GM13976 (cell line): ENCODE results near the gene LHX3.
A peak's percentile ranks its signal among the peaks of the same experiment; 100 is the strongest.

ENCODE experiments used
- DNase-seq: peaks from one replicate; pipeline ENCODE4 v3.0.0; 2012; ENCODE audit warnings: low spot score
- CTCF ChIP-seq: IDR thresholded peaks from 2 replicates; pipeline ENCODE4 v1.5.1; 2012; ENCODE audit warnings: borderline replicate concordance, mild to moderate bottlenecking; ENCODE audit not compliant: insufficient read depth; ENCODE audit errors: extremely low read depth, missing control alignments, control extremely low read depth
- in situ Hi-C: fragments of 300-500 bp; cut with MboI; formaldehyde crosslinking; loops from one replicate; pipeline ENCODE4 v1.12.0; 2022; ENCODE audit warnings: low sequenced_read_pairs, mixed read lengths, inconsistent platforms; ENCODE audit not compliant: unreplicated experiment

LHX3 gene

GRCh38 chr9:136225748-136226679, 21.1 kb upstream of the LHX3 start:
- DNase-seq = peak; percentile 90
- in situ Hi-C loops = no loop called here
- TF ChIP-seq CTCF = peak; percentile 94

DNA sequence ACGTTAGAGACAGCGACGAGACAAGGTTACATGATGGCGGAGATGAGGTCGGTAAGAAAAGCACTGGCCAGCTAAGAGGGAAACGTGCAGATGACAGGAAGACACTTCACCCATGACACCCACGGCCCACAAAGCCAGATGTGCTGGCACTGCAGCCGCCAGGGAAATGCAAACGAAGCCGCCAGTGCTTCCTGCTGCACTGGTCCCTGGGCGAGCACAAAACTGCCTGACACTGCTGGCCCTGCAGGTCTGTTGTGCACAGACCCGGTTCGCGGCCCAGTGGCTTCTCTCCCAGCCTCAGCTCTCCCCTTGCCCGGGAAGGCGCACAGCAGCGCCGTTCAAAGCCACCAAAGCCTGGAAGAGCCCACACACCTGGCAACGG, 20.4 kb upstream of the LHX3 start:
- TF ChIP-seq CTCF = no peak
- DNase-seq = no peak
- in situ Hi-C loops = no loop called here

- TF ChIP-seq CTCF = no peak
- in situ Hi-C loops = no loop called here
- no peak for DNase-seq
These were observed 19.1 kb upstream of the LHX3 start for GRCh38 chr9:136223871-136224640.

- no peak for TF ChIP-seq CTCF
- no peak for DNase-seq
- in situ Hi-C loops = no loop called here
These were observed 18.0 kb upstream of the LHX3 start for GRCh38 chr9:136222906-136223285.

- no peak for DNase-seq
- TF ChIP-seq CTCF = no peak
- in situ Hi-C loops = no loop called here
These were observed 17.4 kb upstream of the LHX3 start for GRCh38 chr9:136222166-136222905.

DNA sequence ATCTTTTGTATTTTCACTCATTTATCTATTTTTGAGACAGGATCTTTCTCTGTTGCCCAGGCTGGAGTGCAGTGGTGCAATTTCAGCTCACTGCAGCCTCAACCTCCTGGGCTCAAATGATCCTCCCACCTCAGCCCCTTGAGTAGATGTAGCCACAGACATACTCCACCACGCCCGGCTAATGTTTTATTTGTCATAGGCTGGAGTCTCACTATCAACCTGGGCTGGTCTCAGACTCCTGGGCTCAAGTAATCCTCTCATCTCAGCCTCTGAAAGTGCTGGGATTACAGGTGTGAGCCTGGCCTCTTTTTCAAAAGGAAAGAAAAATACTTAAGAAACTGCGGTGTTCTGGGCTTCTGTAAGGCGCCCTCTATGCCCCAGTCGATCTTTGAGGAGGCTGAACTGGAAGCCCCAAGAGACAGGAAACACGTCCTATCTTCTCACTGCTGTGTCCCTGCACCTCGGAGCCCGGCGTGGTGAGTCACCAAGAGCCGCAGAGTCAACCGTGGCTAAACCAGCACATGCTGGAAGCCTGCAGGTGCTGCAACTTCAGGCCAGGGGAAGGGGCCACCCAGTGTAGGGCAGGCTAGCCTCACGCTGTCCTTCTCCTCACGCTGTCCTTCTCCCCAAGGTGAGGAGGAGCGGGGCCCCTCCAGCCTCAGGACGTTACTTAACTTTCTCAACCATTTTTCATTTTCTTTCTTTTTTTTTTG, 15.2 kb upstream of the LHX3 start:
- TF ChIP-seq CTCF = no peak
- in situ Hi-C loops = no loop called here
- DNase-seq = no peak
